Left lung (tissue), 10 donors: Measurements from ENCODE around the gene PRKN. TPM values are rescaled to one million over a fixed set of nuclear protein-coding genes. Genes with fewer than 3 reads are reported as not detected.
A peak's percentile ranks its signal among the peaks of the same experiment; 100 is the strongest.

Source experiments
- ATAC-seq: fragments of 200-7000 bp; cut with Tn5 transposase; one replicate; pipeline ENCODE4 v1.9.1; 2020; ENCODE audit warnings: moderate library complexity
- DNase-seq, 4 donors: peaks; one replicate each; pipeline ENCODE4 v3.0.0-alpha.2; 2013 to 2020
- H3K27ac ChIP-seq, 2 donors: fragments of 200-600 bp; sonication (generic) in 1 of 2; one replicate each; pipeline versions ENCODE4 v1.5.0 to v1.8.0; 2020 to 2021
- H3K27me3 ChIP-seq, 2 donors: fragments of 200-600 bp; sonication (generic) in 1 of 2; one replicate each; pipeline versions ENCODE4 v1.5.0 to v1.8.0; 2020 to 2021
- H3K36me3 ChIP-seq, 2 donors: fragments of 200-600 bp; sonication (generic) in 1 of 2; one replicate each; pipeline versions ENCODE4 v1.5.0 to v1.8.0; 2020 to 2021
- H3K4me1 ChIP-seq, 2 donors: fragments of 200-600 bp; one replicate each; pipeline ENCODE4 v1.8.0; 2021
- H3K4me3 ChIP-seq, 2 donors: fragments of 200-600 bp; sonication (generic) in 1 of 2; one replicate each; pipeline versions ENCODE4 v1.5.0 to v1.8.0; 2020 to 2021; ENCODE audit warnings: mild to moderate bottlenecking in 1 of 2
- H3K9me3 ChIP-seq, 2 donors: fragments of 200-600 bp; sonication (generic) in 1 of 2; one replicate each; pipeline versions ENCODE4 v1.5.0 to v1.8.0; 2020 to 2021
- CTCF ChIP-seq, 2 donors: fragments of 200-600 bp; sonication (generic) in 1 of 2; IDR thresholded peaks; one replicate each; pipeline versions ENCODE4 v1.5.0 to v1.8.0; 2021; ENCODE audit warnings: antibody characterized with exemption in 2 of 2
- intact Hi-C, 2 donors: fragments of 100-400 bp; cut with DNase I; formaldehyde crosslinking; loops; one replicate each; pipeline versions ENCODE4 v1.11.2 to v1.14.2; 2022
- polyA plus RNA-seq, 6 donors: library from polyadenylated mRNA; unstranded; fragments of 120-200 nt; gene quantifications; one replicate each; pipeline ENCODE4 v1.2.1, GENCODE V29; 2013; ENCODE audit not compliant: insufficient read length in 6 of 6
- total RNA-seq, 2 donors: library from RNA; stranded (reverse); fragmentation: NEBNext Ultra II Directional; extraction: Animal tissue kit (Norgen Biotek cat#: 25700); gene quantifications; one replicate each; pipeline ENCODE4 v1.2.1, GENCODE V29; 2021
- donor health status: DM: no; HTN: yes; CAD: no.
- donor health status: DM: no; HTN: no; CAD: no.

Gene PRKN
- total and polyA plus RNA-seq, 8 donors, result 1.9 to 4.3 (median 2.5) TPM

GRCh38 chr6:162670345-162670744 lies 57.2 kb downstream of the PRKN start:
- ATAC-seq (no peak), DNase-seq (no peak)
- H3K27me3 ChIP-seq, result no peaks in the 10 kb centered on the region
- H3K4me3 ChIP-seq, result no peak overlapping the region
- intact Hi-C loops, result no loop called here
- H3K36me3 ChIP-seq, result no peaks in the 10 kb centered on the region
- no peaks in the 10 kb centered on the region for H3K4me1 ChIP-seq
- no peak overlapping the region for H3K27ac ChIP-seq
- no peaks in the 10 kb centered on the region for H3K9me3 ChIP-seq
- no peak for TF ChIP-seq CTCF (IDR thresholded peaks at IDR 0.05)

GRCh38 chr6:162666246-162666645 lies 61.3 kb downstream of the PRKN start:
- Histone ChIP-seq H3K4me1 (no peaks in the 10 kb centered on the region), H3K27ac (no peak overlapping the region), H3K9me3 (peaks cover 0 to 6% of the 10 kb centered on the region in 2 donors), H3K4me3 (no peak overlapping the region), H3K36me3 (no peaks in the 10 kb centered on the region), H3K27me3 (no peaks in the 10 kb centered on the region)
- ATAC-seq (no peak), DNase-seq (no peak)
- no peak for TF ChIP-seq CTCF (IDR thresholded peaks at IDR 0.05)
- intact Hi-C loops, result no loop called here

- no peak overlapping the region for H3K4me3 ChIP-seq
- H3K27ac ChIP-seq, result no peak overlapping the region
- H3K27me3 ChIP-seq, result no peaks in the 10 kb centered on the region
- no peaks in the 10 kb centered on the region for H3K36me3 ChIP-seq
- intact Hi-C loops, result no loop called here
- TF ChIP-seq CTCF (IDR thresholded peaks at IDR 0.05), result no peak
- H3K9me3 ChIP-seq, result no peaks in the 10 kb centered on the region
- ATAC-seq, result peak; percentile 71
- no peaks in the 10 kb centered on the region for H3K4me1 ChIP-seq
- peak in 1 of 4 donors; percentile 41 for DNase-seq
Measured at GRCh38 chr6:162653808-162654207, 73.8 kb downstream of the PRKN start.

- no peaks in the 10 kb centered on the region for H3K4me1 ChIP-seq
- no peaks in the 10 kb centered on the region for H3K9me3 ChIP-seq
- H3K4me3 ChIP-seq, result no peak overlapping the region
- H3K27me3 ChIP-seq, result no peaks in the 10 kb centered on the region
- H3K36me3 ChIP-seq, result no peaks in the 10 kb centered on the region
- H3K27ac ChIP-seq, result no peak overlapping the region
- no peak for TF ChIP-seq CTCF (IDR thresholded peaks at IDR 0.05)
- DNase-seq (no peak), ATAC-seq (no peak)
- intact Hi-C loops, result no loop called here
Measured at GRCh38 chr6:162651505-162651904, 76.1 kb downstream of the PRKN start.

GRCh38 chr6:162649271-162649670 lies 78.3 kb downstream of the PRKN start:
- no peaks in the 10 kb centered on the region for H3K9me3 ChIP-seq
- no peak overlapping the region for H3K4me3 ChIP-seq
- no peaks in the 10 kb centered on the region for H3K27me3 ChIP-seq
- no peaks in the 10 kb centered on the region for H3K4me1 ChIP-seq
- TF ChIP-seq CTCF (IDR thresholded peaks at IDR 0.05), result no peak
- no peaks in the 10 kb centered on the region for H3K36me3 ChIP-seq
- DNase-seq (no peak), ATAC-seq (no peak)
- no peak overlapping the region for H3K27ac ChIP-seq
- intact Hi-C loops, result no loop called here
